GM08714 (cell line): ENCODE results near the gene CYB5R3.
"Not testable (repeated sequence)": the region's sequence is repeated elsewhere in the genome, so short reads cannot be mapped to it uniquely, and the experiment has no call there.

Experiments used
- H3K4me3 ChIP-seq: fragments of 200-500 bp; sonication (Bioruptor generic); 2 replicates; pipeline ENCODE4 v1.5.1; 2014; ENCODE audit warnings: mild to moderate bottlenecking, low read length, inconsistent platforms
- ZNF274 ChIP-seq: IDR thresholded peaks from 2 replicates; pipeline ENCODE4 v1.6.1; 2012; ENCODE audit warnings: mild to moderate bottlenecking, low read depth, low read length

CYB5R3 gene

GRCh38 chr22:42591987-42592386, 57.2 kb downstream of the CYB5R3 start:
- no peak overlapping the region for H3K4me3 ChIP-seq
- TF ChIP-seq ZNF274: no peak

GRCh38 chr22:42587588-42588175, 61.5 kb downstream of the CYB5R3 start:
- no peak overlapping the region for H3K4me3 ChIP-seq
- no peak for TF ChIP-seq ZNF274

GRCh38 chr22:42586381-42586780, 62.8 kb downstream of the CYB5R3 start:
- TF ChIP-seq ZNF274: no peak
- H3K4me3 ChIP-seq: no peak overlapping the region

- H3K4me3 ChIP-seq: no peak overlapping the region
- no peak for TF ChIP-seq ZNF274
Observed at GRCh38 chr22:42585096-42585495, 64.1 kb downstream of the CYB5R3 start.

- no peak overlapping the region for H3K4me3 ChIP-seq
- no peak for TF ChIP-seq ZNF274
Observed at GRCh38 chr22:42584364-42584940, 64.7 kb downstream of the CYB5R3 start.

GRCh38 chr22:42582987-42583386, 66.2 kb downstream of the CYB5R3 start:
- no peak overlapping the region for H3K4me3 ChIP-seq
- no peak for TF ChIP-seq ZNF274

GRCh38 chr22:42581762-42582716, 67.2 kb downstream of the CYB5R3 start:
- TF ChIP-seq ZNF274: no peak
- H3K4me3 ChIP-seq: peak overlapping the region; percentile 90

GRCh38 chr22:42581194-42581761, 67.9 kb downstream of the CYB5R3 start:
- H3K4me3 ChIP-seq: peak overlapping the region; percentile 90

- not testable (repeated sequence) for H3K4me3 ChIP-seq
Observed at GRCh38 chr22:42580040-42580439, 69.2 kb downstream of the CYB5R3 start.

GRCh38 chr22:42577623-42578240, 71.5 kb downstream of the CYB5R3 start:
- no peak for TF ChIP-seq ZNF274
- H3K4me3 ChIP-seq: no peak overlapping the region

- not testable (repeated sequence) for H3K4me3 ChIP-seq
Observed at GRCh38 chr22:42577141-42577540, 72.1 kb downstream of the CYB5R3 start.

- not testable (repeated sequence) for H3K4me3 ChIP-seq
Observed at GRCh38 chr22:42575996-42576574, 73.1 kb downstream of the CYB5R3 start.

GRCh38 chr22:42574468-42574867, 74.7 kb downstream of the CYB5R3 start:
- H3K4me3 ChIP-seq: not testable (repeated sequence)

GRCh38 chr22:42574046-42574445, 75.1 kb downstream of the CYB5R3 start:
- H3K4me3 ChIP-seq: not testable (repeated sequence)

- not testable (repeated sequence) for H3K4me3 ChIP-seq
Observed at GRCh38 chr22:42571068-42571467, 78.1 kb downstream of the CYB5R3 start.

- H3K4me3 ChIP-seq: not testable (repeated sequence)
Observed at GRCh38 chr22:42570580-42570979, 78.6 kb downstream of the CYB5R3 start.

GRCh38 chr22:42567950-42568349, 81.2 kb downstream of the CYB5R3 start:
- H3K4me3 ChIP-seq: not testable (repeated sequence)
